Adipocyte (in vitro differentiated cells): ENCODE results near the gene DNLZ.

Experiments
- DNase-seq: peaks from one replicate; pipeline ENCODE4 v3.0.0-alpha.2; 2015; ENCODE audit warnings: low read depth
- H3K27me3 ChIP-seq: replicated peaks from 2 replicates; pipeline ENCODE4 v1.7.0; 2013; ENCODE audit warnings: mild to moderate bottlenecking, low read length, moderate library complexity; ENCODE audit not compliant: control insufficient read depth, insufficient read depth
- H3K36me3 ChIP-seq: 2 replicates; pipeline ENCODE4 v1.7.0; 2013; ENCODE audit warnings: low read length, mild to moderate bottlenecking, moderate library complexity; ENCODE audit not compliant: control insufficient read depth, insufficient read depth, severe bottlenecking
- H3K4me1 ChIP-seq: 2 replicates; pipeline ENCODE4 v1.7.0; 2013; ENCODE audit warnings: mild to moderate bottlenecking, low read length, moderate library complexity; ENCODE audit not compliant: control insufficient read depth, insufficient read depth
- H3K4me3 ChIP-seq: 2 replicates; pipeline ENCODE4 v1.7.0; 2013; ENCODE audit warnings: mild to moderate bottlenecking, low read length, moderate library complexity
- H3K9ac ChIP-seq: 2 replicates; pipeline ENCODE4 v1.7.0; 2013; ENCODE audit warnings: mild to moderate bottlenecking, low read length, moderate library complexity
- H3K9me3 ChIP-seq: 2 replicates; pipeline ENCODE4 v1.7.0; 2013; ENCODE audit warnings: mild to moderate bottlenecking, low read length, moderate library complexity; ENCODE audit not compliant: control insufficient read depth

Gene DNLZ

DNA sequence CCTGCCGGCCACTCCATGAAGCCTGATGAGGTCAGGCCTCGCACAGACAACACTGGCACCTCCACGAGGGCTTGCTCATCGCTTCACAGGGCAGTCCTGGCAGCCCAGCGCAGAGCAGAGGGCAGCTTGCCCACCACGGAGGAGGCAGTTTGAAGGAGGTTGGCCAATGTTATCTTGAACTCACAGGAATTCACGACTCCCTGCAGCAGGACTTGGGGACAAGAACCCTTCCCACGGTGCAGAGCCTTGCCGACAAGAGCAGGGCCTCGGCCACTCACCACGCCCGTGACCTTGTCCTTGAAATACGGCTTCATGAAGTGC, 31.4 kb upstream of the DNLZ start:
- H3K9me3 ChIP-seq, result no peaks in the 10 kb centered on the region
- H3K36me3 ChIP-seq, result peaks cover 37% of the 10 kb centered on the region
- peaks cover 47% of the 10 kb centered on the region for H3K4me1 ChIP-seq
- no peaks in the 10 kb centered on the region for H3K27me3 ChIP-seq
- no peak for DNase-seq
- no peak overlapping the region for H3K4me3 ChIP-seq
- peak overlapping the region; percentile 57 for H3K9ac ChIP-seq

DNA sequence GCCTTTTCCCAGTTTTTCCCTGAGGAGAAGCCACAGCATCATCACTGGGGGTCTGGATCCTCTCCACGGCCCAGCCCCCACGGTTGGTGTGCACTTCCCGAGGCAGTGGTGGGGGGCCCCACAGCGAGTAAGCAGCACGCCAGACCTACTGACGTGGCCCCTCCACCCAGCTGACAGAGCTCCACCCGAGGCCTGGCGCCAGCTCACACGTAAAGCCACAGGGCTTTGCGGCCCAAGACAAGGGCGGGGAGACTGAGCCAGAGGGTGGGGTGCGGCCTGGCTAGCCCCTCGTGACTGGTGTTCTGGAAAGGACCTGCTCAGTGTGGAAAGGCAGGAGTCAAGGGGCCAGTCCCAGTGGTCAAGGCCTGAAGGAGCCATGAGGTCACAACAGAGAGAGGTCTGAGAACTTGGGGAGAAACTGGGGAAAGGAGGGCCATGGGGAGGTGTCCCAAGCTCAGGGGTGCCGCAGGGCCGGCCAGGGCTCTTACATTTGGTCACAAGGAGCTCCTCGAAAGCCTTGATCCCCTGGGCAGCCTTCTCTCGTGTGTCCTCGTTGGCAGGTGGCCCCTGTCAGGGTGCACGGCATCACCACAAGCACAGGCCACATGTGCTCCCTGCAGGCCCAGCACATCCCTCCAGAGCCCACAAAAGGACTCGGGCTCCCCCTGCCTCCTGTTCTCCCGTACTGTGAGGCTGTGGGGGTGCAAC, 30.9 kb upstream of the DNLZ start:
- no peaks in the 10 kb centered on the region for H3K27me3 ChIP-seq
- peak overlapping the region; percentile 76 for H3K9ac ChIP-seq
- H3K9me3 ChIP-seq, result no peaks in the 10 kb centered on the region
- peaks cover 47% of the 10 kb centered on the region for H3K4me1 ChIP-seq
- no peak for DNase-seq
- H3K4me3 ChIP-seq, result no peak overlapping the region
- peaks cover 42% of the 10 kb centered on the region for H3K36me3 ChIP-seq

DNA sequence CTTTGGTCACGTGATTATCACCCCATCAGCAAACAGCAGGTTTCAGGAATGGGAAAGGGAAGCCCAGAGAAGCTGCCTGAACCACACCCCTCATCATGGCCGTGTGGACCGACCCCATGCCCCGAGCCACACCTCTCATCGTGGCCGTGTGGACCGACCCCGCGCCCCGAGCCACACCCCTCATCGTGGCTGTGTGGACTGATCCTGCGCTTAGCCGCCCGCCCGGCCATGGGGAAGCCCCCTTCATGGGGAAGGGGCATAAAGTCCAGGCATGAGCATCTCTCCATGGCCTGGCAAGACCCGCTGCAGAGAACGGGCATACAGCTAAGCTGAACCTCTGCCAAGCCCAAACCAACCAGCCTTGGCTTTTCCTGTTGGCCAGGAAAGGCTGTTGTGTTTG, 30.0 kb upstream of the DNLZ start:
- no peaks in the 10 kb centered on the region for H3K27me3 ChIP-seq
- peak overlapping the region; percentile 34 for H3K4me3 ChIP-seq
- H3K36me3 ChIP-seq, result peaks cover 52% of the 10 kb centered on the region
- H3K9me3 ChIP-seq, result no peaks in the 10 kb centered on the region
- H3K4me1 ChIP-seq, result peaks cover 39% of the 10 kb centered on the region
- peak overlapping the region; percentile 76 for H3K9ac ChIP-seq
- no peak for DNase-seq

DNA sequence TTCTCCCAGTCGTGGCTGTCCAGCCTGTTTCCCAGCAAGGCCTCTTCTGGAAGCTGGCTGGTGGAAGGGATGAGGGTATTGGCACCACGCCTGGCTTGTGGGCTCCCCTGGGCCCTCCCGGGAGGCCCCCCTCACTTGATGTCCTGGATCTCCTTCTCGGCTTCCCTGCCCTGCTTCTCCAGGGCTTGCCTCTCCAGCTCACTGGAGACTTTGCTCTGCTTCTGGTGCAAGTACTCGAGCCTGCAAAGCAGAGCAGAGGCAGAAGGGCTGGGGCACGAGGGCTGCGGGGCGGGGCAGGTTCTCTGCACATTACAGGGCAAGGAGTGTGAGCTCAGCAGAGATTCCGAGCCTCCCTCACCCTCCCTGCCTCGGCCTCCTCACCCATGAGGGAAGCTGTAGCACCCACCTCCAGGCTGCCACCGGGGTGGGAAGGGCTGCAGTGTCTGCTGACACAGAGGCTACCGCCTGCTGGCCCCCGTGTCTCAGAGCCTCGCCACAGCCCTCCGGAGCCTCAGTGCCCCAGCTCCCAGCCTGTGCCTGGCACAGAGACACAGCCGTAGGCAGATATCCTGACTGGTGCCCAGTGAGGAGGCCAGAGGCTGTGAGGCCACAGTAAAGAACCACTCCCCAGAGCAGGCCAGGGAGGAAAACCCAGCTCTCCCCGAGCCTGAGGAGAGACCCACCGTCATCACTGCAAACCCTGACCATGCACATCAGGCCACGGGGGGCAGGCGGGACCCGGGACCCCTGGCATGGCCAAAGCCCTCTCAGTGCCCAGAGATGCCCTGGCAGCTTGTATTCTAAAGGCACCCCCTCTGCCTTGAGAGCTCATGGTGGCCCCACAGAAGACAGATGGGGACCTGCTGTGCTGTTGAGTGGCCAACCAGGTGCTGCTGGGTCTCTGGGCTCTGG, 29.2 kb upstream of the DNLZ start:
- Histone ChIP-seq H3K4me1 (peaks cover 38% of the 10 kb centered on the region), H3K9me3 (no peaks in the 10 kb centered on the region), H3K9ac (peak overlapping the region; percentile 76), H3K27me3 (no peaks in the 10 kb centered on the region), H3K36me3 (peaks cover 55% of the 10 kb centered on the region), H3K4me3 (no peak overlapping the region)
- no peak for DNase-seq

DNA sequence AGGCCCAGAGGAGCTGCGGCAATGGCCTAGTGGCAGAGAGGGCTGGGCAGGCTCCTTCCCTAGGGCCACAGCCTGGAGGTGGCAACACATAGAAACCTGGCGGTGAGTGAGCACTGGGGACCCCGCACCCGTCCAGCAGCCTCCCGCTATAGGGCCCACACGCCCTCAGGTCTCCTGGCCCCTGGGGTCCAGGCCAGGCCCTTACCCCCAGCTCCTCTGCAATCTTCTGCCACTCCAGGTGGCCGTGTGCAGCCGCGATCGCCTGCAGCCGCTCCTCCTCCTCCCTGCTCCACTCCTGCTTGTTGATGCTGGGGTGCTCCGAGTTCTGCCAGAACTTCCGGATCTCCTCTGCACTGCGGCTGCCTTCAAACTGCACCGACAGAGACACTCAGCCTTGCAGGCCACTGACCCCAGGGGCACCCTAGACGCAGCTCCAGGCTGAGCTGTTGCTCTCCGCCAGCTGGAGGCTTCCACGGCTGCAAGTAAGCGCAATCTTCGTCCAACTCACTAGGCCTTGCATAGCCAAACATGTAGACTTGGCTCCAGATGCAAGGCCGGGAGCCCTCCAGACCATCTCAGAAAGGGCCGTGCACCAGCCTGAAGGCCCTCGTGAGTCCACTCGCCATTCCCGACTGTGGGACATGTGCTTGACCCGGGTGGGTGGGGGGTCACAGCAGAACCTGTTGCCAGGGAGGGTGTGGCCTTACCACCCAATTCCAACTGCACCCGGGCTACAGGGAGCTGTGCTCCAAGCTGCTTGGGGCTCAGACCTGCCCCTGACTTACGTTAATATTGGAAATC, 28.4 kb upstream of the DNLZ start:
- DNase-seq, result no peak
- Histone ChIP-seq H3K9me3 (no peaks in the 10 kb centered on the region), H3K27me3 (no peaks in the 10 kb centered on the region), H3K9ac (peak overlapping the region; percentile 44), H3K36me3 (peaks cover 58% of the 10 kb centered on the region), H3K4me3 (no peak overlapping the region), H3K4me1 (peaks cover 38% of the 10 kb centered on the region)

DNA sequence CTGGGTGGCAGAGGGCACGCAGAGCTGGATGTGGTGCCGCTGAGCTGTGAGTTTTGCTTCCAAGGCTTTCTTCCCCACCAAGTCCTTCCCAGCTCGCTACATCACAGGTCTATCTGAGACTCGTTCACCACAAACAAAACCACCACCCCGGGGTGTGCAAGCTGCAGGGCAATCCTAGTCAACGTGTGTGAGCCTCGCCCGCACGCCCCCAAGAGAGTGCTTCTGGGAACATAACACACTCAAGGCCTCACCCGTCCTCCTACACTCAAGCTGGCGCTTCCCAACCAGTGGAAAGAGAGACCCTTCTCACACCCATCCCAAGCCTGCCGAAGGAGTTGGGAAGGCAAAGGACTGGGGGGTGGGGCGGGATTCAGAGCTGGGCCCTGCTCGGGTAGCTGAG, 25.9 kb upstream of the DNLZ start:
- H3K27me3 ChIP-seq, result no peaks in the 10 kb centered on the region
- peaks cover 55% of the 10 kb centered on the region for H3K36me3 ChIP-seq
- H3K9me3 ChIP-seq, result no peaks in the 10 kb centered on the region
- no peak for DNase-seq
- H3K4me3 ChIP-seq, result no peak overlapping the region
- H3K9ac ChIP-seq, result no peak overlapping the region
- H3K4me1 ChIP-seq, result peaks cover 30% of the 10 kb centered on the region

DNA sequence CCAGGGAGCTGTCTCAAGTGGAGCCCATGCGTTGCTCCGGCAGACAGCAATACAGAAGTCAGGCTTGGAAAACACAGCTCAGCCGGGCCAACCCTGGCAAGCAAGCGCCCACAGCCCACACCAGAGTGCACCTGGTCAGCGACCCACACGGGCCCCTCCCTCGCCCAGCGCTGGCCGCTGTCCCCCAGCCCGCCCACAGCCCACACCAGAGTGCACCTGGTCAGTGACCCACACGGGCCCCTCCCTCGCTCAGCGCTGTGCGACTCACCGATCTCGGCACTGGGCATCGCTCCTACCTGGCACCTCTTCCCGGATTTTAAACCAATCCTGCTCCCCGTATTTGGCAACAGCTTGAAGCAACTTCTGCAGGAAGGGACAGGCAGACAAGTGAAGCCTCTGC, 23.7 kb upstream of the DNLZ start:
- no peak overlapping the region for H3K4me3 ChIP-seq
- H3K9me3 ChIP-seq, result no peaks in the 10 kb centered on the region
- no peak overlapping the region for H3K9ac ChIP-seq
- no peaks in the 10 kb centered on the region for H3K27me3 ChIP-seq
- no peak for DNase-seq
- H3K36me3 ChIP-seq, result peaks cover 74% of the 10 kb centered on the region
- H3K4me1 ChIP-seq, result peaks cover 11% of the 10 kb centered on the region

DNA sequence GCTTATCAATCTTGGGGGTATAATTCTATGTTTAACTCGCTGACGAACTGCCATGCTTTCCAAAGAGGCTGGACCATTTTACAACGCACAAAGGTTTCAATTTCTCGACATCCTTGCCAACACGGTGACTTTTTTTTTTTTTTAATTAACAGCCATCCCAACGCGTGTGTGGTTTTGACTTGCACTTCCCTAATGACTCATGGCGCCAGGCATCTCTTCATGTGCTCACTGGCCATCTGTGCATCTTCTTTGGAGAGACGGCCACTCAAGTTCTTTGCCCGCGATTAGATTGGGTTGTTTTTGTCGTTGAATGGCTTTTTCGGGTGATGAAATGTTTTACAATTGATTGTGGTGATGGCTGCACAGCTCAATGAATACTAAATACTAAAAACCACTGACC, 22.5 kb upstream of the DNLZ start:
- Histone ChIP-seq H3K4me1 (no peaks in the 10 kb centered on the region), H3K9me3 (no peaks in the 10 kb centered on the region), H3K9ac (no peak overlapping the region), H3K4me3 (no peak overlapping the region), H3K36me3 (peaks cover 78% of the 10 kb centered on the region), H3K27me3 (no peaks in the 10 kb centered on the region)
- DNase-seq, result no peak

DNA sequence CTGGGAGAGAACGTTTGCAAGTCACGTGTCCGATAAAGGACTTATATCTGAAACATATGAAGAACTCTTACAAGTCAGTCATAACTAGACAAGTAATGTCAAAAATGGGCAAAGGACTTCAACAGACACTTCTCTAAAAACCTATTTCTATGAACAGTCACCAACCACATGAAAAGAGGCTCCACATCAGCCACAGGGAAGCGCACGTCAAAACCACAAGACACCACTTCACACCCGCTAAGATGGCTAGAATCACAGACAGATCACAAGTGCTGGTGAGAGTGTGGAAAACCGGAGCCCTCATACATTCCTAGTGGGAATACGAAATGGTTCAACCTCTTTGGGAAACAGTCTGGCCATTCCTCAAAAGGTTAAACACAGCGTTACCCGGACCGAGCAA, 21.5 kb upstream of the DNLZ start:
- Histone ChIP-seq H3K27me3 (no peaks in the 10 kb centered on the region), H3K9ac (no peak overlapping the region), H3K36me3 (peaks cover 85% of the 10 kb centered on the region), H3K9me3 (no peaks in the 10 kb centered on the region), H3K4me1 (no peaks in the 10 kb centered on the region), H3K4me3 (no peak overlapping the region)
- no peak for DNase-seq

DNA sequence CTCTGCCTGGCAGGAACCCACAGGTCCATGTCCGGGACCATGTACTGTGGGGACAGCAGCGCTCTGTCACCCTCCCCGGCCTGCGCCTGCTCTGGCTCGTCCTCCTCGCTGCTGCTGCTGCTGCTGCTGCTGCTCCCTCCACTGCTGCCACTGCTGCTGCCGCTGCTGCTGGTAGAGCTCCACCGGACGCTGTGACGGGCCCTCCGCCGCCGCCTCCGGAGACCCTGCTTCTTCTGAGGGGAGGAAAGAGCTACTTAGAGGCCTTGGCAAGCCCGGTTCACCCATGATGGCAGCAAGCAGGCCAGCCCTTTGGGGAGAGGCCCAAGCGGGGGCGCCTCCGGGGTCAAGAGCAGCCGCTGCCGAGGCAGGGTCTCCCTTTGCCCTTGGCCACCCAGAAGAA, 19.9 kb upstream of the DNLZ start:
- H3K4me3 ChIP-seq, result no peak overlapping the region
- no peaks in the 10 kb centered on the region for H3K9me3 ChIP-seq
- no peaks in the 10 kb centered on the region for H3K27me3 ChIP-seq
- DNase-seq, result no peak
- peaks cover 78% of the 10 kb centered on the region for H3K36me3 ChIP-seq
- H3K9ac ChIP-seq, result no peak overlapping the region
- H3K4me1 ChIP-seq, result no peaks in the 10 kb centered on the region

DNA sequence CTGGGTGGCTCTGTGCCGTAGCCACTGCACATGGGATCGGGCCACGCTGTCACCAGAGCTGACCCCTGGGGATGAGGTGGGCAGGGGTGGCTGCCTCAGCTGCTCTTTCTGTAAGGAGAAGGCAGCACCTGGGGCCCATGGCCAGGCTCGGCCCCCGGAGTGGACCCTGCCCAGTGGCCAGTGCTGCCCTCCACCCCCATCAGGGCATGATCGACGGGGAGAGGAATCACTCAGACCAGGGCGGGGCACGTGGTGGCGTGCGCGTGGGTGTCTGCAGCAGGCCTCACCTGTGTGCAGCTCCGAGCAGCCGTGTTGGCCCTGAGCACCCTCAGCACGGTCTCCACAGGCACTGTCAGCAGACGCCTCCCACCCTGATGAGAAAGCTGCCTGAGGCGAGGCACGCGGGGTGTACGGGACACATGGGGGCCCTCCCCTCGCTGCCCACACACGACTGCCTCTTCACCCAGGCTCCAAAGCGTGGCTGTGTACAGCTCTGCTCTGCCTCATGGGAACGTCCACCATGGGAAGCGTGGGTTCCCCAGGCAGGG, 18.5 kb upstream of the DNLZ start:
- H3K36me3 ChIP-seq, result peaks cover 70% of the 10 kb centered on the region

More for the DNA sequence above, 18.5 kb upstream of the DNLZ start:
- H3K4me3 ChIP-seq, result no peak overlapping the region
- H3K27me3 ChIP-seq, result no peaks in the 10 kb centered on the region
- no peak for DNase-seq
- no peak overlapping the region for H3K9ac ChIP-seq
- no peaks in the 10 kb centered on the region for H3K9me3 ChIP-seq
- no peaks in the 10 kb centered on the region for H3K4me1 ChIP-seq
